ENCODE data around the gene MUC20.
"Not testable (repeated sequence)": the region's sequence is repeated elsewhere in the genome, so short reads cannot be mapped to it uniquely, and the experiment has no call there.

The MUC20 gene

GRCh38 chr3:195692781-195693427 lies 27.9 kb upstream of the MUC20 start:
- no peak for FAIRE-seq

GRCh38 chr3:195693428-195694216 lies 27.2 kb upstream of the MUC20 start:
- no peak for DNase-seq (ENCODE audit: low spot score)
- FAIRE-seq, result no peak

More at GRCh38 chr3:195692781-195693427, 27.9 kb upstream of the MUC20 start:
- no peak for DNase-seq (ENCODE audit: low spot score)

GRCh38 chr3:195694217-195695076 lies 26.3 kb upstream of the MUC20 start:
- not testable (repeated sequence) for DNase-seq (ENCODE audit: low spot score); FAIRE-seq

- DNase-seq (ENCODE audit: low spot score) (no peak), FAIRE-seq (peak; percentile 13)
These were observed 24.0 kb upstream of the MUC20 start for GRCh38 chr3:195696632-195697278.

GRCh38 chr3:195697582-195698324 lies 23.0 kb upstream of the MUC20 start:
- FAIRE-seq (peak; percentile 17), DNase-seq (ENCODE audit: low spot score) (no peak)

- DNase-seq (ENCODE audit: low spot score), result no peak
- peak; percentile 20 for FAIRE-seq
These were observed 22.5 kb upstream of the MUC20 start for GRCh38 chr3:195698325-195698646.

GRCh38 chr3:195698647-195699387 lies 22.0 kb upstream of the MUC20 start:
- no peak for DNase-seq (ENCODE audit: low spot score)

GRCh38 chr3:195699388-195699771 lies 21.4 kb upstream of the MUC20 start:
- DNase-seq (ENCODE audit: low spot score), result no peak
- FAIRE-seq, result no peak

More at GRCh38 chr3:195698647-195699387, 22.0 kb upstream of the MUC20 start:
- no peak for FAIRE-seq

- FAIRE-seq, result peak; percentile 30
- DNase-seq (ENCODE audit: low spot score), result no peak
These were observed 20.9 kb upstream of the MUC20 start for GRCh38 chr3:195699860-195700259.

GRCh38 chr3:195700319-195700718 lies 20.5 kb upstream of the MUC20 start:
- DNase-seq (ENCODE audit: low spot score) (no peak), FAIRE-seq (no peak)

- no peak for DNase-seq (ENCODE audit: low spot score)
- peak; percentile 44 for FAIRE-seq
These were observed 19.5 kb upstream of the MUC20 start for GRCh38 chr3:195701042-195701915.

GRCh38 chr3:195703776-195704175 lies 17.0 kb upstream of the MUC20 start:
- FAIRE-seq (no peak), DNase-seq (ENCODE audit: low spot score) (no peak)

- no peak for DNase-seq (ENCODE audit: low spot score)
- FAIRE-seq, result no peak
These were observed 16.3 kb upstream of the MUC20 start for GRCh38 chr3:195704433-195704999.

- DNase-seq (ENCODE audit: low spot score) (no peak), FAIRE-seq (peak; percentile 46)
These were observed 15.4 kb upstream of the MUC20 start for GRCh38 chr3:195705081-195705991.

GRCh38 chr3:195708061-195708460 lies 12.7 kb upstream of the MUC20 start:
- no peak for DNase-seq (ENCODE audit: low spot score)
- FAIRE-seq, result no peak

- FAIRE-seq (no peak), DNase-seq (ENCODE audit: low spot score) (no peak)
These were observed 11.9 kb upstream of the MUC20 start for GRCh38 chr3:195708626-195709481.

- no peak for DNase-seq (ENCODE audit: low spot score)
- FAIRE-seq, result no peak
These were observed 11.1 kb upstream of the MUC20 start for GRCh38 chr3:195709676-195710085.
